Measurements from ENCODE around the gene NTHL1.

NTHL1 gene

DNA sequence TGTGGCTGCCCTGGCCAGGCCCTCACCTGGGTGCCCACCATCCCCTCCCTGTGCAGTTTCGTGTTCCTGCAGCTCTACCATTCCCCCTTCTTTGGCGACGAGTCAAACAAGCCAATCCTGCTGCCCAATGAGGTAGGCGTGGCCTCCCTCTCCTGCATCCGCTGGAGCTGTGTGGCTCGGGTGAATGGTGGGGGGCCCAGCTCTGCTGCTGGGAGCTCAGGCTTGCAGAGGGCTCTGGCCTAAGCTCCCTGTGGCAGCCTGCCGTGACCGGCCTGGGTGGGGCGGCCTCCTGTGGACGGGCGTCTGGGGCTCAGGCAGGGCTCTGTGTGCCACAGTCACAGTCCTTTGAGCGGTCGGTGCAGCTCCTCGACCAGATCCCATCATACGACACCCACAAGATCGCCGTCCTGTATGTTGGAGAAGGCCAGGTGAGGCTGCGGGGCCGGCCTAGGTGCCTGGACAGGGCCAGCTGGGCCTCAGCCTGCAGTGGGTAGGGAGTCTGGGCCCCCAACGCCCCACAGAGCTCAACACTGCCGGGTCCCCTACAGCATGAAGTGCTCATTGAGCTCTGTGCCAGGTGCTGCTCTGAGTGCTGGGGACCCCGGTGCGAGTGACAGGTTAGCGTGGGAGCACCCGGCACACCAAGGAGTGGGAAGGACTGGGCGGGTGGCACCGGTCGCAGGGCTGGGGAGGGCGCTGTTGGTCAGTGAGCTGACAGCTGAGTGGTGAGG, 37.4 kb upstream of the NTHL1 start:
- DNase-seq (ENCODE audit: low read depth in 2 of 2) = no peak

DNA sequence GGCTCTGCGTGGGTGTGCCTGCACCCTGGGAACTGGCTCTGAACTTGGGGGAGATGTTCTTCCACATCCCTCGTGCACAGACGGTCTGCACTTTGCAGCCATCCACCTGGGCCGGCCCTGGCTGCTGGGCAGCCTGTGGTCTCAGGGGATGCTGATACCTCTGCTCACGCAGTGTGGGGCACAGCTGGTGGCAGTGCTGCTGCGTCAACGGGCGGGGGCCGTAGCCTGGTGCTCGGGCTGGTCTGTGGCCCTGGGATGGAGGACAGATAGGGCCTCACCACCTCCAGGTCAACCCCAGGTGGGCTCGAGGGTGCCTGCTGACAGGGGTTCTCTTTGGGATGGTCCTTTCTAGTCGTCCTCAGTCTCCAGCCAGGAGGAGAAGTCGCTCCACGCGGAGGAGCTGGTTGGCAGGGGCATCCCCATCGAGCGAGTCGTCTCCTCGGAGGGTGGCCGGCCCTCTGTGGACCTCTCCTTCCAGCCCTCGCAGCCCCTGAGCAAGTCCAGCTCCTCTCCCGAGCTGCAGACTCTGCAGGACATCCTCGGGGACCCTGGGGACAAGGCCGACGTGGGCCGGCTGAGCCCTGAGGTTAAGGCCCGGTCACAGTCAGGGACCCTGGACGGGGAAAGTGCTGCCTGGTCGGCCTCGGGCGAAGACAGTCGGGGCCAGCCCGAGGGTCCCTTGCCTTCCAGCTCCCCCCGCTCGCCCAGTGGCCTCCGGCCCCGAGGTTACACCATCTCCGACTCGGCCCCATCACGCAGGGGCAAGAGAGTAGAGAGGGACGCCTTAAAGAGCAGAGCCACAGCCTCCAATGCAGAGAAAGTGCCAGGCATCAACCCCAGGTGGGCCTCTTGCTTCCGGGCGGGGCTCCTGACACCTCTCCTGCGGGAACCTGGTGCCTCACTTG, 36.5 kb upstream of the NTHL1 start:
- DNase-seq (ENCODE audit: low read depth in 2 of 2) = no peak

DNA sequence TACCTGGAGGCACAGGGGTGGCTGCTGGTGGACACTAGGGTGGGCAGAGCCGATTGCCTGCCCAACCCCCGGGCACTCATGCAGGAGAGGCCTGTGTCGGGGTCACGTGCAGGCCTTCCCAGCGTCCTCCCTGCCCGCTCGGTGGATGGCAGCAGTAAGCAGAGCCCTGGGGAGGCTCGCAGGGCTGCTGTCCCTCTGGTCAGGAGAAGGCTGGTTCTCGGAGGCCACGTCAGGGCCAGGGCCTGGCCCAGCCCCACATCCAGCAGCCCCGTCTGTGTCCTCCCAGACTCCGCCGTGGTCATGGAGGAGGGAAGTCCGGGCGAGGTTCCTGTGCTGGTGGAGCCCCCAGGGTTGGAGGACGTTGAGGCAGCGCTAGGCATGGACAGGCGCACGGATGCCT, 35.8 kb upstream of the NTHL1 start:
- DNase-seq (ENCODE audit: low read depth in 2 of 2) = no peak

DNA sequence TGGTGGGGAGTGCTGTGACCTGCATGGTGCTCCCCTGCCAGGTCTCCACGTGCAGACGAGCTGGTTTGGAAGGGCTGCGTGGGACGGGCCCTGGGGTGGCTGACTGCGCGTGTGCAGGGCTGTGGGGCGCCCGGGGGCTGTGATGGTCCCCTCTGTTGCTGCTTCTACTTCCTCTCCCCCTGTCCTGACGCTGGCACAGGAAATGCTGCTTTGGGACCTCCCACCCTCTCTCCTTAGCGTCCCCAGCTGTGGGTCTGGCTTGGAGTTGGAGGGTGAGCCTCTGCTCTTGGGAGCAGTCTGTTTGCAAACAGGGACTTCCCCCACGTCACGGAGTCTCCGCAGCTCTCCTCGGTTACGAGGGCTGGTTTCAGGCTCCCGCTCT, 35.3 kb upstream of the NTHL1 start:
- DNase-seq (ENCODE audit: low read depth in 2 of 2) = no peak

DNA sequence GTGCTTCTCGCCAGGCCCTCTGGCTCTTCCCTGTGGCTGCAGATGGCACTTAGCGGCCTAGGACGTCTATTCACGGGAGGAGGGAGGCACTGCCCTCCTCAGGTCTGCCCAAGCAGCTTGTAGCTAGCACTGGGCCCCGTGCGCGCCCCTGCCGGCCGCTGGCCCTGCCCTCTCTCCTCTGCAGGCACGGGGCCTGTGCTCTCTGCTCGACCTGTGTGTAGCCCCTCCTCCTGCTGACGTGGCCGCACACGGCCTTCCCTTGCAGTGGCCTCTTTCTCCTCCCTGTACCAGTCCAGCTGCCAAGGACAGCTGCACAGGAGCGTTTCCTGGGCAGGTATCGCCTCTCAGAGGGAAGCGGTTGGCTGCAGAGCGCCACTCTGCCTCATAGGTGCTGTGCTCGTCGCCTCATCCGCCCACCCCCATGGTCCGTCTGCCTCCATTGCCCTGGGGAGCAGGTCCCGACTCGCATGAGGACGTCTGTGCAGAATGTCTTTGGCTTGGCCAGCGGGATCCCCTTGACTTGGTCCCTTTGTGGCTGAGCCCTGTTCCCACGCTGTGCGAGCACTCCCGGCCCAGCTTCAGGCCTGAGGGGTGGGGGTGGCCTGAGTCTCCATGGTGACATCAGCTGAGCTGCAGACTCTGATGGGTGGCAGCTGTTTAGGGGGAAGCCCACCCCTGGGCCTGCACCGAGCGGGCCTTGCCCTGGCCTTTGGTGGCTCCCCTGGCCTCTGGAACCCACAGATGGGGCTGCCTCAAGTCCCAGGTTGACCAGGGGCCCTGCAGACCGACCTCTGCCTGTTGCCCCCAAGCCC, 34.7 kb upstream of the NTHL1 start:
- no peak for DNase-seq (ENCODE audit: low read depth in 2 of 2)

DNA sequence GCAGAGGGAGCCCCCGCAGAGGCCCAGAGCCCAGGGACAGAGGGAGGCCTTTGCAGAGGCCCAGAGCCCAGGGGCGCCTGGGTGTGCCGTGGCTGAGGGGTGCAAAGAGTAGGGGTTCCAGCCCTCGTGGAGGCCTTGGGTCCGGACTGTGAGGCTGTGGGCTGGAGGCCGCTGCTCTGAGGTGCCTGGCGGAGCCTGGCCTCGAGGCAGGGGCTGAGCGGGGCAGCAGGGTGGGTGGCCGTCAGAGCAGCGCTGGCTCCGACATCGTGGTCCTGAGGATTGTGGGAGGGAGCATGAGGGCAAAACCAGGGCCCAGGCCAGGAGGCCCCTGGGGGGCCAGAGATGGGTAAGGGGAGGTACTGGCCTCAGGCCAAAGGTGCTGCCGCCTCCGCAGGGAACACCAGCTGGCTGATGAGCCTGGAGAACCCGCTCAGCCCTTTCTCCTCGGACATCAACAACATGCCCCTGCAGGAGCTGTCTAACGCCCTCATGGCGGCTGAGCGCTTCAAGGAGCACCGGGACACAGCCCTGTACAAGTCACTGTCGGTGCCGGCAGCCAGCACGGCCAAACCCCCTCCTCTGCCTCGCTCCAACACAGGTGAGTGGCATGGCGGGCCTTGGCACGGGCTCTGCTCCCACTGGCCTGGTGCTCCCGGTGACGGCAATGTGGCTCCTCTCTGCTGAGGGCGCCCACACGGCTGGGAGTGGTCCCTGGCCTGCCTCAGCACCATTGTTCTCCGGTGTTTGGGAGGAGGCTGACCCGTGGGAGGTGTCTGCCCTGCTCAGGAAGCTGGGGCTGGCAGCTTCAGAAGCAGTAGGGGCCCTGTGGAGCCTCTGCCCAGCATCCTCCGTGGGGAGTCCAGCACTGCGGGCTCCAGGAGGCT, 33.8 kb upstream of the NTHL1 start:
- DNase-seq (ENCODE audit: low read depth in 2 of 2) = no peak

DNA sequence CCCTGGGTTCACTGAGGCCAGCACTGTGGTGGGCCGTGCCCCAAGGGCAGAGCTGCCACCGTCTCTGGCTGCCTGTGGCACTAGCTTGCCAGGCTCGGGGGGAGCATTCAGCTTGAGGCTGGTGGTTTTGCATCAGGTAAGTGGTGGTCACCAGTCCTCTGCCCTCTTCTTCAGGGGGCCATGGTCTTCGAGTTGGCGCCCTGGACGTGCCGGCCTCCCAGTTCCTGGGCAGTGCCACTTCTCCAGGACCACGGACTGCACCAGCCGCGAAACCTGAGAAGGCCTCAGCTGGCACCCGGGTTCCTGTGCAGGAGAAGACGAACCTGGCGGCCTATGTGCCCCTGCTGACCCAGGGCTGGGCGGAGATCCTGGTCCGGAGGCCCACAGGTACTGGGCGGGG, 32.4 kb upstream of the NTHL1 start:
- no peak for DNase-seq (ENCODE audit: low read depth in 2 of 2)

DNA sequence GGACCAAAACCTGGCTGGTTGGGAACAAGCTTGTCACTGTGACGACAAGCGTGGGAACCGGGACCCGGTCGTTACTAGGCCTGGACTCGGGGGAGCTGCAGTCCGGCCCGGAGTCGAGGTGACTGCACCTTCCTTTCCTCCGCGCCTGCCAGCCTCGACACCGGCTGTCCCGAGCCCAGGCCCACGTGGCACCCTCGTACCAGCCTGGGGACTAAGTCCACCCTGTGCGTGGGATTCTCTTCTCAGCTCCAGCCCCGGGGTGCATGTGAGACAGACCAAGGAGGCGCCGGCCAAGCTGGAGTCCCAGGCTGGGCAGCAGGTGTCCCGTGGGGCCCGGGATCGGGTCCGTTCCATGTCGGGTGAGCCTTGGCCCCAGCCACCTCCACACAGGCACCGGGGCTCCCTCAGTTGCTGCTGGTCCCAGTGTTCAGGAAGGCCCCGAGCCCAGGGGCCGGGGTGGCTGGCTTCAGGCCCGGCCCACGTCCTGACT, 31.7 kb upstream of the NTHL1 start:
- no peak for DNase-seq (ENCODE audit: low read depth in 2 of 2)

DNA sequence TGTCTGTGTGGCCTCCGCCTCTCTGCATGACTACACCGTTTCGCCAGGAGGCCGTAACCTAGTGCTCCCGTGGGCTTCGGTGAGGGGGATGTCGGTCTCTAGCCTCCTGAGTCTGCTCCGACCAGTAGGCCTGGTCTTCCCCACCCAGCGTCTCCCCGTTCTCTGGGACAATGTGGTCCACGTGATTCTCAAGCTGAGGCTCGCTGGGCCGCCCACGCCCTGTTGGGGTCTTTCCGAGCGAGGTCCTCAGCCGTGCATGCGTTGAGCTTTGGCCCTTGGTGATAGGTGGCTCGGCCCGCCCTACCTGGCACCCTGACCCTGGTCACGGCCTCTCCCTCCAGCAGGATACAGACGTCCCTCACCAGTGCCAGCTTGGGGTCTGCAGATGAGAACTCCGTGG, 31.1 kb upstream of the NTHL1 start:
- no peak for DNase-seq (ENCODE audit: low read depth in 2 of 2)

DNA sequence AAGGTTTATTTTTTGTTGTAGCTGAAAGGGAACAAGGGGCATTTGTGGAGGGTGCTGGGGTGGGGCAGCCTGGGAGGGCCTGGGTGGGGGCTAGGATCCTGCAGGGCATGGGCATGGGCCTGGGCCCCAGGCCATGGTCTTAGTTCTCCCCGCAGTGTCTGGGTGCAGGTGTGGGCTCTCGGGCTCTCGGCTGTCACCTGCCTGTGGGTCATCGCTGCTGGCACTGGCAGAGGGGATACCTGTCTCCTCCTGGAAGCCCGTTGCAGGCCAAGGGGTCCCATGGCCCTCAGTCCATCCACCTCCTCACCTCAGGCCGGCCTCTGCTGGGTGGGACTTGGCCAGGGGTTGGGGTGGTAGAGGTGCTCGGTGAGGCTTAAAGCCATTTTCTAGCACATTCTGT, 30.5 kb upstream of the NTHL1 start:
- DNase-seq (ENCODE audit: low read depth in 2 of 2) = no peak

DNA sequence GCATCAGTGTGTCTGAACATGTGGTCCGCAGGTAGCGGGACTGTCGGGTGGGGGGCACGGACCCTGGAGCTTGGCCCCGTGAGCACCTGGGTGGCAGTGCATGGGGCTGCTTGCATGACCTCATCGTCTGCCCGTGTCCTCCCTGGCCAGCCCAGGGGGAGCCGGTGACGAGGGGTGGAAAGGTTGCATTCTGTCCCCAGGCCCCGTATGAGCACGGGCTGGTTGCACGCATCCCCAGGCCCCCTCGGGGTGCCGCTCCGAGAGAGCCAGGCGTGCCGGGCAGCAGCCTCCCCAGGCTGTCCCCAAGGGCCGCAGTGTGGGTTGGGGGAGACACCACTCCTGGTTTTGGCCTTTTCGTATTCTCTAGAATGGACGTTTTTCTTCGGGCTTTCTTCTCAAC, 30.1 kb upstream of the NTHL1 start:
- no peak for DNase-seq (ENCODE audit: low read depth in 2 of 2)

DNA sequence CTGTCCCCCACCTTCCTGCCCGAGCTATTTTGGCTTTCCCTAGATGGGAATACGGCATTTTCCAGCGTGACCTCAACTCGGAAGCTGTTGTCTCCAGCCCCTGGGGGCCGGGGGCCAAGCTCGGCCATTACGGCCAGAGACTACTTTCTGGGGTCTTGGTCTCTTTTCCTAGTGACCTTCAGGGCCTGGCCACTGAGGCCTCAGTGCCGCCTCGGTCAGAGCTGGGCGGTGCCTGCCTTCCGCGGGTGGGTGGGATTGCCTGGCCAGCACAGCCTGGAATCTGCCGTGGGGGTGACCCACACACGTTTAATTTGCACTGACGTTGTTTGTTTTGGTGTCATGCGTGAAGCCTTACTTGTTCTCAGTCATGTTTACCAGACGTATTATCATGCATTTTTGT, 29.4 kb upstream of the NTHL1 start:
- no peak for DNase-seq (ENCODE audit: low read depth in 2 of 2)

DNA sequence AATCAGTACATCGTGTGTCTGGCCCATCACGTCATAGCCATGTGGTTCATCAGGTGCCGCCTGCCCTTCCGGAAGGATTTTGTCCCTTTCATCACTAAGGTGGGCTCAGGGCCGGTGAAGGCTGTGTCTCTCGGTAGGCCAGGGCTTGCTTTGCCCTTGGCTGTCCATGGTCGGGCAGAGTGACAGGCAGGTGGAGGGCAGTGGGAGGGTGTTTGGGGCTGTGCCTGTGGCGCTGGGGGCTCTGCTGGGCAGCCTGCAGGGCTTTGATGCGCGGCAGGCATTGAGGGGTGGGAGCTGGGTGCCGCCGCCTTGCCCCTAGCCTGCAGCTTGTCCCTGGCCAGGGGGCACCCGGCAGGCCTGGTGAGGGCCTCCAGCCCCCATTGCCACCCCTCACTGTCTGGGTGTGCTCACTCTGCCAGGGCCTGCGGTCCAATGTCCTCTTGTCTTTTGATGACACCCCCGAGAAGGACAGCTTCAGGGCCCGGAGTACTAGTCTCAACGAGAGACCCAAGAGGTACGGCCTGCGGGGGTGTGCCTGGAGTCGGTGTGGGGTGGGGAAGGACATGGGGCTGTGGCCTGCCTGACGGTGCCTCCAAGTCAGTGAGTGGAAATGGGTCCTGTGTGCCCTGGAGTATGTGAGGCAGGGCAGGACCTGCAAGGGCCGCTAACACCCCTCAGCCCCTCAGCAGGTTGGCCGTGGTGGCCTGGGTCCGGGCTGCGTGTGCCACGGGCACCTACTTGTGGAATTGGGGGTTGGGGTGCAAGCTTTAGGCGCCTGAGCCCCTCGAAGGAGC, 28.6 kb upstream of the NTHL1 start:
- no peak for DNase-seq (ENCODE audit: low read depth in 2 of 2)

DNA sequence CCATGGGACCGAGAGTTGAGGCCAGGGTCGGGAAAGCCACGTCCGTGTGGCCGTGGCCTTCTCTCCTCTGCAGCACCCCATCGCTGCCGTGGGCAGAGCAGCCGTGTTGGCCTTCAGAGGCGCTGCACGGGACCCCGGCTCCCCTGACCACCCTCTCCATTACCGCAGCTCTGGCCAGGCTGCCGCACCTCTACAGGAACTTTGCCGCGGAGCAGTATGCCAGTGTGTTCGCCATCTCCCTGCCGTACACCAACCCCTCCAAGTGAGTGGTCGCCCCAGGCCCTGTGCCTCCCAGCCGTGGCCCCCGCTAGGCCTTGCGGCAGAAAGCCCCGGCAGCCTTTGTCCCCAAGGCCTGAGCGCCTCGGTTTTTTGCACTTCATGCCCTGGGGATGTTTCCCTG, 28.0 kb upstream of the NTHL1 start:
- DNase-seq (ENCODE audit: low read depth in 2 of 2) = no peak

DNA sequence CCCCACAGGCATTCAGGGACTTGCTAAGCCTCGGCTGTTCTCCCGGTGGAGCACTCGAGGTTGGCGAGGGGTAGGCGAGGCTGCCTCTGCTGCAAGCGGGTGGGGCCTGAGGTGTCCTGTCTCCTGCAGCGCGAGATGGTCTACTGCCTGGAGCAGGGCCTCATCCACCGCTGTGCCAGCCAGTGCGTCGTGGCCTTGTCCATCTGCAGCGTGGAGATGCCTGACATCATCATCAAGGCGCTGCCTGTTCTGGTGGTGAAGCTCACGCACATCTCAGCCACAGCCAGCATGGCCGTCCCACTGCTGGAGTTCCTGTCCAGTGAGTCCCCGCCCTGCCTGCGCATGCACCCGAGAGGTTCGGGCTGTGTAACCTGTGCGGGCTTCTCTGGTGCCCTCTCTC, 26.4 kb upstream of the NTHL1 start:
- no peak for DNase-seq (ENCODE audit: low read depth in 2 of 2)

DNA sequence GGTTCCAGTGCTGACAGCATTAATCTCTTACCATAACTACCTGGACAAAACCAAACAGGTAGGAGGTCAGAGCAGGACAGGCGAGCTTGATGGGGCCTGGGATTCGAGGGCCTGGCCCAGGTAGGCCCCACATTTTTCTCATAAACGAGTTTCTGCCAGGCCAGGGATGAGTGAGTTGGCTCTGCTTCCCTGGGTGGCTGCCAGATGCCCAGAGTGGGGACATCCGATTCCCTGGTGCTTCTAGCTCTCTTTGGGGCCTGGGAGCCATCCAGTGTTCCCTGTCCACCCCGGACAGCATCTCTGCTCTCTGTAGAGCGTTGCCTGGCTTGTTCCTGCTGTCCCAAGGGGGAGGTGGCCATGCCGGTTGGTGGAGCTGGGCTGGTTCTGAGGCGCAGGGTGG, 25.3 kb upstream of the NTHL1 start:
- no peak for DNase-seq (ENCODE audit: low read depth in 2 of 2)

DNA sequence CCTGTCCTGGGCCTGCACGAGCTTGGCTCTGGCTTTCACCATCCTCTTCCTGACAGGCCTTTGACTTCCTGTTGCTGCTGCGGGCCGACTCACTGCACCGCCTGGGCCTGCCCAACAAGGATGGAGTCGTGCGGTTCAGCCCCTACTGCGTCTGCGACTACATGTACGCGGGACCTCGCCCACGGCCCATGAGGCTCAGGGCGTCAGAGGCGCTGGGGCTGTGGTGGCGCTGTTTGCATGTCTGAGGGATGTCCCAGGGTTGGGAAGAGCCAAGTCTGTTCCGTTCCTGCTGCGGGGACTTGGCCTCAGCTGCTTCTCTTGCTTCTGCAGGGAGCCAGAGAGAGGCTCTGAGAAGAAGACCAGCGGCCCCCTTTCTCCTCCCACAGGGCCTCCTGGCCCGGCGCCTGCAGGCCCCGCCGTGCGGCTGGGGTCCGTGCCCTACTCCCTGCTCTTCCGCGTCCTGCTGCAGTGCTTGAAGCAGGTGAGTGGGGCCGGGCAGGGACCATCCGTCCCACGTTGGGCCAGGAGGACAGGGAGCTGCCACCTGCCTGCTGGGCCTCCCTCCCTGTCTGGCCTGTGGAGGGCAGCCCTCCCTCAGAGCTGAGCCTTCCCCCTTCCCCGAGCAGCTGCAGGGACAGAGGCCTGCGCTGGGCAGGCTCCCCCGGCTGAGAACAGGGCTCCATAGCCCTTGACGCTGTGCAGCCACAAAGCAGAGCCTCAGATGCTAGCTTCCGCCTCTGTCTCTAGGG, 24.0 kb upstream of the NTHL1 start:
- DNase-seq (ENCODE audit: low read depth in 2 of 2) = no peak

DNA sequence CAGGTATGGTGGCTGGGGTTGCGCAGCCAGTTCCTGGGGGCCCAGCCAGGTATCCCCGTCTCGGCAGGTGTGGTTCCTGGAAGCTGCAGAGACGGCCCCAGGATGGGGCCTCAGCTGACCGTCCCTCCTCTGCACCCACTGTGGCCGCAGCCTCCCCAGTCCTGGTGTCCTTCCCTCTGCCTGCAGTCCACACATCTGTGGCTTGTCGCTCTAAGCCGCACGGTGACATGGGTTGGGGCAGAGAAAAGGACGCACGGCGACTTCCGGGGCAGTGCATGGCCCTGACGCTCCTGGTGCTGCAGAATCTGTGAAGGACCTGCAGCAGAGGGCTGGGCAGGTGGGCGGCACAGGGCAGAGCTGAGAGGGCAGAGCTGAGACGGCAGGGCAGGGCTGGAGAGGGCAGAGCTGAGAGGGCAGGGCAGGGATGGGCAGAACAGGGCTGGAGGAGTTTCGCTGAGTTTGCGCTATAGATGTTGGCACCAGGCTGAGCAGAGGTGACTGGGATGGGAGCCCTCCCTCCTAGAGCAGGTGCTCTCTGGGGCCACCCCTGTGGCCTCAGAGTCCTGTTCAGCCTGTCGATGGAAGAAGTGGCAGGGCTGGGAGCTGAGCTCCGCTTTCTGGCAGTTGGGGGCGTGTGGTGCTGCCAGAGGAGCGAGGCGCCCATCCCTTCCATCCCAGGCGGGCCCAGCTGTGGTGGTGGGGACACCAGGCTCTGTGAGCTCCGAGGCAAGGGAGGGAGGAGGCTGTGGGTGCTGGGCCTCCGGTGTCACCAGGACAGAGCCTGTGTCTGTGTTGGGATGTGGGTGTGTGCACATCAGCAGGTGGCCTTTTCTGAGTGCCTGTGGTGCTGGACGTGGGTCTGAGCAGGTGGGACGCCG, 23.2 kb upstream of the NTHL1 start:
- no peak for DNase-seq (ENCODE audit: low read depth in 2 of 2)

DNA sequence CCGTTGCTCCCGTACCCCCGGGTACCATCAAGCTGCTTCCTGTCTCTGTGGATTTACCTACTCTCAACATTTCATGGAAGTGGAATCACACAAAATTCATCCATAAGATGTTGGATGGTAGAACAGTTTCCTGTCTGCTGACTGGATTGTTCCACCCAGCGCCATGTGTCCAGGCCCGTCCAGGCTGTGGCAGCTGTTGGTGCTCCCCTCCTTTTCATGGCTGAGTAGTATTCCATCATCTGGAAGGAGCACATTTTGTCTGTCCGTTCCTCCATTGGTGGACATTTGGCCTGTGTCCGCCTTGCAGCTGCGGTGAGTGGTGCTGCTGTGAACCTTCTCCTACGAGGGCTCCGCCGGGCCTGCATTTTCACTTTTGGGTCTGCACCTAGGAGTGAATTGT, 18.5 kb upstream of the NTHL1 start:
- DNase-seq (ENCODE audit: low read depth in 2 of 2) = no peak

Data from stimulated activated CD4-positive, alpha-beta T cell treated with anti-CD3 and anti-CD28 coated beads, Interleukin-12 subunit alpha, Interleukin-12 subunit beta, amount 100 ng/mL, for 24 hours (primary cell).